HepG2 (cell line): Measurements from ENCODE around the gene CPSF7. TPM values are rescaled to one million over a fixed set of nuclear protein-coding genes. Genes with fewer than 3 reads are reported as not detected.
A peak's percentile ranks its signal among the peaks of the same experiment; 100 is the strongest.

Experiments used
- ATAD3A ChIP-seq: sonication (generic); formaldehyde crosslinking; IDR thresholded peaks from 2 replicates; pipeline ENCODE4 v1.4.0; 2020; ENCODE audit warnings: missing genetic modification reagents
- CCDC6 ChIP-seq: sonication (generic); formaldehyde crosslinking; IDR thresholded peaks from 2 replicates; pipeline ENCODE4 v1.8.1; 2022; ENCODE audit warnings: mild to moderate bottlenecking, missing genetic modification reagents, moderate library complexity
- DMTF1 ChIP-seq: sonication (generic); formaldehyde crosslinking; IDR thresholded peaks from 2 replicates; pipeline ENCODE4 v1.4.0; 2020; ENCODE audit warnings: mild to moderate bottlenecking, missing genetic modification reagents
- HNRNPUL1 ChIP-seq: fragments of 200-400 bp; formaldehyde crosslinking; IDR thresholded peaks from 2 replicates; pipeline ENCODE4 v1.6.1; 2017; ENCODE audit warnings: low read depth, mild to moderate bottlenecking, low read length, moderate library complexity
- KDM4B ChIP-seq: sonication (generic); formaldehyde crosslinking; IDR thresholded peaks from 2 replicates; pipeline ENCODE4 v1.4.0; 2020; ENCODE audit warnings: missing genetic modification reagents
- KLF11 ChIP-seq: IDR thresholded peaks from 2 replicates; pipeline ENCODE4 v1.6.1; 2016; ENCODE audit warnings: missing compliant biosample characterization
- MAZ ChIP-seq, 2 experiments: sonication (generic) in 1 of 2; formaldehyde crosslinking in 1 of 2; IDR thresholded peaks; 2 replicates each; pipeline versions ENCODE4 v1.5.0 to v1.6.1; 2012 to 2020; ENCODE audit warnings: low read depth in 2 of 2, mild to moderate bottlenecking in 2 of 2, borderline replicate concordance in 1 of 2, improper control_type of control experiment in 1 of 2, low read length in 1 of 2, missing genetic modification reagents in 1 of 2, moderate library complexity in 1 of 2
- NCOA2 ChIP-seq: sonication (generic); formaldehyde crosslinking; IDR thresholded peaks from 2 replicates; pipeline ENCODE4 v1.8.0; 2022; ENCODE audit warnings: inconsistent platforms
- POLR2A ChIP-seq, 2 experiments: IDR thresholded peaks; 2 replicates each; pipeline ENCODE4 v1.6.1; 2011; ENCODE audit warnings: low read depth in 2 of 2, low read length in 2 of 2, mild to moderate bottlenecking in 1 of 2, moderate library complexity in 1 of 2; ENCODE audit not compliant: insufficient read depth in 1 of 2
- PREB ChIP-seq: sonication (generic); formaldehyde crosslinking; IDR thresholded peaks from 2 replicates; pipeline ENCODE4 v1.4.0; 2020; ENCODE audit warnings: missing genetic modification reagents
- THAP9 ChIP-seq: sonication (generic); formaldehyde crosslinking; IDR thresholded peaks from 2 replicates; pipeline ENCODE4; 2020; ENCODE audit warnings: missing genetic modification reagents, mild to moderate bottlenecking, borderline replicate concordance
- ZNF224 ChIP-seq: sonication (generic); formaldehyde crosslinking; IDR thresholded peaks from 2 replicates; pipeline ENCODE4 v1.5.0; 2020; ENCODE audit warnings: mild to moderate bottlenecking, missing genetic modification reagents
- ZNF274 ChIP-seq: sonication (generic); formaldehyde crosslinking; IDR thresholded peaks from 2 replicates; pipeline ENCODE4 v1.5.1; 2020; ENCODE audit warnings: mild to moderate bottlenecking, missing genetic modification reagents
- ZNF441 ChIP-seq: sonication (generic); formaldehyde crosslinking; IDR thresholded peaks from 2 replicates; pipeline ENCODE4 v1.7.0; 2021; ENCODE audit warnings: missing genetic modification reagents, borderline replicate concordance
- ZNF7 ChIP-seq: IDR thresholded peaks from 2 replicates; pipeline ENCODE4 v1.6.1; 2016; ENCODE audit warnings: missing biosample characterization, missing genetic modification reagents
- polyA plus RNA-seq, 8 experiments: library from polyadenylated mRNA; depleted of rRNA in 3 of 8; stranded (reverse) in 7 of 8; unstranded in 1 of 8; fragments of >200 nt; fragmentation: Illumina TruSeq in 4 of 8; extraction: Trizol in 4 of 8; gene quantifications; 2 replicates each; pipeline versions ENCODE4 v1.2.1 to v1.2.3, GENCODE V29; 2011 to 2016; ENCODE audit warnings: low read depth in 4 of 8, missing spikeins in 1 of 8, mixed read lengths in 1 of 8; ENCODE audit not compliant: insufficient read depth in 1 of 8
- total RNA-seq, 5 experiments: library from RNA; depleted of rRNA; stranded (reverse); fragments of >200 nt; fragmentation: Illumina TruSeq; extraction: Trizol; gene quantifications; 2 replicates each; pipeline ENCODE4 v1.2.3, GENCODE V29; 2016; ENCODE audit warnings: low read depth in 1 of 5
- TF ChIP-seq, protein P1 (sequence below): IDR thresholded peaks from 2 replicates; pipeline ENCODE4 v1.6.1; 2016
- TF ChIP-seq, protein P2 (sequence below): sonication (generic); formaldehyde crosslinking; IDR thresholded peaks from 2 replicates; pipeline ENCODE4 v1.8.1; 2023; ENCODE audit warnings: mild to moderate bottlenecking, missing genetic modification reagents, borderline replicate concordance
- TF ChIP-seq, protein P3 (sequence below): sonication (generic); formaldehyde crosslinking; IDR thresholded peaks from 2 replicates; pipeline ENCODE4 v1.4.0; 2020; ENCODE audit warnings: missing genetic modification reagents

CPSF7 gene
- total and polyA plus RNA-seq, 2 of the 13 experiments (the other 11 are each of a cell fraction or from before 2014, with no cell fraction given): 34.1 to 36.8 TPM

DNA sequence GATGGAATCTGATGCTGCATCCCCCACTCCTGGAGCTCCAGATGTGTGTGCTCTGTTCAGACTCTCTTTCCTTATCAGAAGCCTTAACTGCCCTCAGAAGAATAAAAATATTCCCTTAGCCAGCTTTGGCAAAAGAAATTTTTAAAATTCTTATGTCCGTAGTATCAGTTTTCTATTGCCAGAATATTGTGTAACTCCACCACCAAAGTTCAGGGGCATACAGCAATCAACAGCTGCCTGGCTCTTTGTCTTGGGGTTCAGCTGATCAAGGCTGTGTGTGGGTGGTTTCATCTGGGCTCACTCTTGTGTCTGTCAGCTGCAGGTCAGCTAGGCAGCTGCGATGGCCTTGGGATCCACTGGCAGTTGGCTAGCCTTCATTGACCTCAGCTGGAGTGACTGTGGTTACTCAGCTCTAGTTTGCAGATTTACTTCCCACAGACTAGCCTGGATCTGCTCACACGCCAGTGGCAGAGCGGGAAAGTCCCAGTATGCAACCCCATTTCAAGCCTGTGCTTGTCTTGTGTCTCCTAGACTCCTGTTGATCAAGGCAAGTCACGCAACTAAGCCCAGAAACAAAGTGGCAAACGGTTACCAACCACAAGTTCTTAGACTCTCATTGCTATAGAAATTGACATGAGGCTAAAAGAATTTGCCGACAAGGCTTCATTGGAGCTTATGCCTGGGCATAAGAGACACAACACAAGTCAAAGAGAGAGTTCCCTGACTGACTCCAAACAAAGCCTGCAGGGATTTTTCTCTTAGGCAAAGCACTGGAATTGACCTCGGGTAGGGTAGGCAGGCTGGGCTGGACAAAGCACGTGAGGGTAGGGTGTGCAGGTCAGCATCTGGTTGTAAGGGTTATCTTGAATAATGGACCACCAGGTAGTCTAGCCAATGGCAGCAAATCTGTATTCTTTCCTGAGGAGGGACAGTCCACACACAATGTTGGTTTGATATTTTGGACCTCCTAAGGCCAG lies 60.1 kb downstream of the CPSF7 start (continued):
- TF ChIP-seq KDM4B (CRISPR knock-in tag) (no peak), POLR2A (IDR thresholded peaks at IDR 0.05; ENCODE audit: insufficient read depth in 1 of 2, low read depth in 2 of 2, low read length in 2 of 2) (peak; percentile 26 to 31; a peak in 2 of 4 replicates), MAZ (IDR thresholded peaks at IDR 0.05; ENCODE audit: borderline replicate concordance, low read depth, low read length) (no peak), MAZ (CRISPR knock-in tag; IDR thresholded peaks at IDR 0.05; ENCODE audit: low read depth) (peak; percentile 49), ZNF7 (CRISPR knock-in tag) (no peak), PREB (CRISPR knock-in tag) (no peak), ZNF274 (CRISPR knock-in tag) (no peak), HNRNPUL1 (no peak), DMTF1 (CRISPR knock-in tag) (no peak), ATAD3A (no peak), ZNF224 (CRISPR knock-in tag) (0 out of 2 replicates have a peak, but pooled peaks have one; percentile 85), NCOA2 (peak; percentile 81), KLF11 (CRISPR knock-in tag) (no peak), THAP9 (no peak), ZNF441 (CRISPR knock-in tag) (peak; percentile 83; the same call in 1 of the 2 replicates), CCDC6 (CRISPR knock-in tag) (no peak)
- TF ChIP-seq, protein P1, sequence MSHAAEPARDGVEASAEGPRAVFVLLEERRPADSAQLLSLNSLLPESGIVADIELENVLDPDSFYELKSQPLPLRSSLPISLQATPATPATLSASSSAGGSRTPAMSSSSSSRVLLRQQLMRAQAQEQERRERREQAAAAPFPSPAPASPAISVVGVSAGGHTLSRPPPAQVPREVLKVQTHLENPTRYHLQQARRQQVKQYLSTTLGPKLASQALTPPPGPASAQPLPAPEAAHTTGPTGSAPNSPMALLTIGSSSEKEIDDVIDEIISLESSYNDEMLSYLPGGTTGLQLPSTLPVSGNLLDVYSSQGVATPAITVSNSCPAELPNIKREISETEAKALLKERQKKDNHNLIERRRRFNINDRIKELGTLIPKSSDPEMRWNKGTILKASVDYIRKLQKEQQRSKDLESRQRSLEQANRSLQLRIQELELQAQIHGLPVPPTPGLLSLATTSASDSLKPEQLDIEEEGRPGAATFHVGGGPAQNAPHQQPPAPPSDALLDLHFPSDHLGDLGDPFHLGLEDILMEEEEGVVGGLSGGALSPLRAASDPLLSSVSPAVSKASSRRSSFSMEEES (CRISPR knock-in tag): peak; percentile 45; the same call in 1 of the 2 replicates
- TF ChIP-seq, protein P2, sequence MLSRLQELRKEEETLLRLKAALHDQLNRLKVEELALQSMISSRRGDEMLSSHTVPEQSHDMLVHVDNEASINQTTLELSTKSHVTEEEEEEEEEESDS (CRISPR knock-in tag): no peak
- TF ChIP-seq, protein P3, sequence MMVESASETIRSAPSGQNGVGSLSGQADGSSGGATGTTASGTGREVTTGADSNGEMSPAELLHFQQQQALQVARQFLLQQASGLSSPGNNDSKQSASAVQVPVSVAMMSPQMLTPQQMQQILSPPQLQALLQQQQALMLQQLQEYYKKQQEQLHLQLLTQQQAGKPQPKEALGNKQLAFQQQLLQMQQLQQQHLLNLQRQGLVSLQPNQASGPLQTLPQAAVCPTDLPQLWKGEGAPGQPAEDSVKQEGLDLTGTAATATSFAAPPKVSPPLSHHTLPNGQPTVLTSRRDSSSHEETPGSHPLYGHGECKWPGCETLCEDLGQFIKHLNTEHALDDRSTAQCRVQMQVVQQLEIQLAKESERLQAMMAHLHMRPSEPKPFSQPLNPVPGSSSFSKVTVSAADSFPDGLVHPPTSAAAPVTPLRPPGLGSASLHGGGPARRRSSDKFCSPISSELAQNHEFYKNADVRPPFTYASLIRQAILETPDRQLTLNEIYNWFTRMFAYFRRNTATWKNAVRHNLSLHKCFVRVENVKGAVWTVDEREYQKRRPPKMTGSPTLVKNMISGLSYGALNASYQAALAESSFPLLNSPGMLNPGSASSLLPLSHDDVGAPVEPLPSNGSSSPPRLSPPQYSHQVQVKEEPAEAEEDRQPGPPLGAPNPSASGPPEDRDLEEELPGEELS: peak; percentile 52
